ENCODE results near the gene FMNL3.

FMNL3 gene

DNA sequence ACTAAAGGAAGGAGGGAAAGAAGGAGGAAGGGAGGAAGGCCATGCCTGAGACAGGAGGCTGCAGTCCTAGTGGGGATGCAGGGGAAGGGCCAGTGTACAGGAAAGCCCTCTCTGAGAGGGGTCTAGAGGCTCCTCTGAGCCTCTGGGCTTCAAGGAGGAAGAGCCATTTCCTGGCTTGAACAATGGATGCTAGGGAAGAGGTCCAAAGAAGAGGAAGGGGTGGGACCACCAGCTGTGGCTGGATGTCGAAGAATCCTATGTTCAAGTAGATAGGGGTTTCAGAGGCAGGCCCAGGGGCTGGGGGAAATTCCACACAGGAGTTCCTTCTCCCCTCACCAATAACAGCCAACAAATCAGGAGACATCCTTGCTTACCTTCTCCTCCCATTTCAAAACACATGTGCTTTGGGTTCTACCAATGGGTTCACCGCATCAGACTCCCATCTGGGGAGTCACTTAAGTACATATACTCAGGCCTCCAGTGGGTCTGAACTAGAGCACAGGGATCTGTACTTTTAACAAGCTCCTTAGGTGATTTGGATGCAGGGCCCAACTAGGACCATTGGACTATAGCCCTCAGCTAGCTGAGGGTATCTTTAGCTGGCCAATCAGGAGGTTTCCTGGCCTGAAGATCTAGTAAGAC is 51.5 kb downstream of the FMNL3 start:
- no peak for DNase-seq (ENCODE audit: extremely low read depth in 1 of 2, low read depth in 1 of 2)

DNA sequence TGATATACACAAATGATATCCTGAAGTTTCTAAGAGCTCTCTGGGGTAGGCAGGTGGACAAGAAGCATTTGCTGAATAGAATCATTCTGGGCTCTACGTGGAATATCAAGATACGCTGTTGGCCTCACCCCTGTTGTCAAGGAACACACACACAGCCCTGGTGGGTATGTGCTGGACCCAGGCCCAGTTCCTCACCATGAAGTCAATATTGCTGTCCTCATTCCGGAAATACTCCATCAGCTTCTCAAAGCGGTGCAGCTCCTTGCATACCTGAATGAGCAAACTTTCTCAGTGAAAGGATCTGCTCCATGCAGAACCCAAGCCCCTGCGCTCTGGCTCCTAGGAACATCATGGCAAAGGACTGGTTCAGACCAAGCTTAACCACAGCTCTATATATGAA is 52.5 kb downstream of the FMNL3 start:
- no peak for DNase-seq (ENCODE audit: extremely low read depth in 1 of 2, low read depth in 1 of 2)

DNA sequence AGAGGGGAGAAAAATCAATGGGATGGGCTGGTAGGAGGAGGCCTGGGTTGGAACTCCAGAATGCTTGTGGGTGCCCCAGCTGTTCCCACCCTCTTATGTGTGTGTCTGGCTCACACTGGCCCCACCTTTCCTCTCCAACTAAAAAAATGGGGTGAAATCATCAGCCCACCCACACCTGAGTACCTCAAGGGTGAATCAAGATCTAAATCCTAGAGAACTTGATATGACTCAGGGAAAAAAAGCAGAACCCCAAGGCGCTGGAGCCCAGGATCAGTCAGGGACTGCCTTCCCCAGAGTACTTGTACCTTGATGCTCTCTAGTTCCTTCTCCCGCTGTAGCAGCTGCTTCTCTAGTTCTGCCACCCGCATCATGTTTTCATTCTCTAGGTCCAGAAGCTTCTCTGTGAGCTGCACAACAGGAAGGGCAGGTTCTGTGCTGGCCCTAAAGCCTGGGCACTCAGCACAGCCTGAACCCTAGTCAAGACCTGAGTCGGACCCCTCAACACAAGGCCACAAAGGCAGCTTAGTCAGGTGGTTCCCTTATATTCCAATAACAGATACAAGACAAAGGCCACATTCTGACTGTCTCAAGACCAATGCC is 54.2 kb downstream of the FMNL3 start:
- no peak for DNase-seq (ENCODE audit: extremely low read depth in 1 of 2, low read depth in 1 of 2)

DNA sequence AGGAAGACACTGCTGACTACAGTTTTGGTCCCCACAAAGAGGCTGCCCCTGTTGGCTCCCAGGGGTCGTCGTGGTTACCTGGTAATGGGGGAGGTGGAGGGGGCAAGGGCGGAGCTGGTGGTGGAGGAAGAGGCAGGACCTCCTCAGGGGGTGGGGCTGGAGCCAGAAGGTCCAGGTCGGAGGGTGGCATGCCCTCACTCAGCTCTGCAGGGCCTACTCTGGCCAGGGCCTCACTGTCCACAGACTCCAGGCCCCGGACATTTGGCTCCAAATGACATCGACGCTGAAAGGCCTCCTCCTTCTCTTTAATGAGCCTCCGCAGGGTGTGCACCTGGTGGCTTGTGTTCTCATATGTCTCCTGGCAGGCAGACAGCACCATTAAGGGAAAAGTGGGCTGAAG is 55.4 kb downstream of the FMNL3 start:
- DNase-seq (ENCODE audit: extremely low read depth in 1 of 2, low read depth in 1 of 2), result no peak

DNA sequence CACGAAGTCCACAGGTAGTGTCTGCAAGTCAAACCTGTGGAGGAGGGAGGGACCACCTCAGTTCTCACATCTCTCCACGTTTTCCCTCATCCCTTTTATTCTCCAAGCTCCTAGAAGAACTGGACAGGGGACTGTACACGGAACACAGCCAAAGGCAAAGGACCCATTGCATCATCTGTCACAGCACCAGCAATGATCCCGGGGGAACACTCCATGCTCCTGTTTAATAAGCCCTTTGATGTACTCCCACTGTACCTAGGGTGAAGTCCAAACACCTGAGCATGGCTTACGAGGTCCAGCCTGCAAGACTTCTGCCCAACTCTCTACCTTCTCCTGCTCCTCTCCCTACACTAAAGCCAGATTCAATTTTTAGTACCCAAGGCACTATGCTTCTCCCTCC is 57.3 kb downstream of the FMNL3 start:
- DNase-seq (ENCODE audit: extremely low read depth in 1 of 2, low read depth in 1 of 2), result no peak

DNA sequence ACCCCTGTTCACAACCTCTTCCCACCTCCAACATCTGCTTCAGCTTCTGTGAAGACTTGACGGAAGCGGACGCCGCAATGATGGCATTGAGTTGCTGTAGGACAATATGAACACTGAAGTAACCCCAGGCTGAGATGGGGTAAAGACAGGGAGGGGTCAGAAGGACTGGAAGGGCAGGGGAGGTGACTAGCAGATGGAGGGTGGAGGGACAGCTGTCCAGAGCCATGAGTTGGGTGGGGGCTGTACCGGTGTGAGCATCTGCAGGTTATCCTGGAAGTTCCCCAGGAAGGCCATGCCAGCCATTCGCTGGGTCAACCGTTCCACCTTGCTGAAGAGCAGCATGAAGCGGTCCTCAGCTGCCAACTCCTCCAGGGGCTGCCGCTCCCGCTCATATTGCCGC is 57.8 kb downstream of the FMNL3 start:
- DNase-seq (ENCODE audit: extremely low read depth in 1 of 2, low read depth in 1 of 2), result no peak

DNA sequence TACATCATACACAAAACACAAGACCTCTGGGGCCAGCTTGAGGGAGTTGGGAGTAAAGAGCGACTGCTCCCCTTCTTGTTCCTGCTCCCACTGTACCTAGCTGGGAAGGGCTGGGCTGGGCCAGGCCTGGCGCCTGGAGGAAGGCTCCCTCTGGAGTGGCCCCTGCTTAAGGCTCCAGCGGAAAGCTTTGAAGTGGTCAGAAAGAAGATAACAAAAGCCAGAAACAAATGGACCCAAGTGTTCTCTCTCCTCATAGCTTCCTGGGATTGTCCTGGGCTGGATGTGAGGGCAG is 58.5 kb downstream of the FMNL3 start:
- DNase-seq (ENCODE audit: extremely low read depth in 1 of 2, low read depth in 1 of 2), result no peak

DNA sequence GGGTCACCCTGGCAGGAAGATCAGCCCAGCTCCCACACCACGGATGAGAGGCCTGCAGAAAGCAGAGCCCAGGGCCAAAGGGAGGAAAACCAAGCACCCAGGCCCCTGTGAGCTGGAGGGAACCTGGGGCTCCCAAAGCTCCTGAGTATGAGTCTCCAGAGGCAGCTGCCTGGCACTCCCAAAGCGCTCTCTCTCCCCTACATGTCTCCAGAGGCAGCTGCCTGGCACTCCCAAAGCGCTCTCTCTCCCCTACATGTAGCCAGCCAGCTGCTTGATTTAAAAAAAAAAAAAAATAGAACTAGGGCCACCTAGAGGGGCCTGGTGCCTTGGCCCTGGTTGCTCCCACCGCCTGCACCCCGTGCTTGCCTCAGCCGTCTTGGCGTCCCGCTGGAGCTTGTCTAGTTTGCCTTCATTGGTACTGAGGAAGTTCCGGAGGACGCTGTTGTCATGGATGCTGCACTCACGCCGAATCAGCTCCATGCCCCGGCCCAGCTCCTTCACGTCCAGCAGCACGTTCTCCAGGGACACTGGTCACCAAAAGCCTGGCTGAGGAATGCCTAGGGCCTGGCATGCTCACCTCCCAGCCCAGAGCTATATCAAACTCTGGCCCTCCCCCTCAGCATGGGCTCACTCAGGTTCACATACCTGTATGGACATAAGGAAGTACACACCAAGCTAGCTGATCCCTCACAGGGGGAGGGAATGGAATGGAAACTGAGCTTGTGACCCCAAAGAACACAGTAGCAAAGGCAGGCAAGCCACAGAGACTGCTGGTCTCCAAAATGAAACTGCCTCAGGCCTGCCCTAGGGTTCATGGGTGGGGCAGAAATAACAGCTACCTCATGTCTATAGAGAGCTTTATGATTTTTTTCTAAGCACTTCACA is 59.1 kb downstream of the FMNL3 start:
- DNase-seq (ENCODE audit: extremely low read depth in 1 of 2, low read depth in 1 of 2), result no peak

DNA sequence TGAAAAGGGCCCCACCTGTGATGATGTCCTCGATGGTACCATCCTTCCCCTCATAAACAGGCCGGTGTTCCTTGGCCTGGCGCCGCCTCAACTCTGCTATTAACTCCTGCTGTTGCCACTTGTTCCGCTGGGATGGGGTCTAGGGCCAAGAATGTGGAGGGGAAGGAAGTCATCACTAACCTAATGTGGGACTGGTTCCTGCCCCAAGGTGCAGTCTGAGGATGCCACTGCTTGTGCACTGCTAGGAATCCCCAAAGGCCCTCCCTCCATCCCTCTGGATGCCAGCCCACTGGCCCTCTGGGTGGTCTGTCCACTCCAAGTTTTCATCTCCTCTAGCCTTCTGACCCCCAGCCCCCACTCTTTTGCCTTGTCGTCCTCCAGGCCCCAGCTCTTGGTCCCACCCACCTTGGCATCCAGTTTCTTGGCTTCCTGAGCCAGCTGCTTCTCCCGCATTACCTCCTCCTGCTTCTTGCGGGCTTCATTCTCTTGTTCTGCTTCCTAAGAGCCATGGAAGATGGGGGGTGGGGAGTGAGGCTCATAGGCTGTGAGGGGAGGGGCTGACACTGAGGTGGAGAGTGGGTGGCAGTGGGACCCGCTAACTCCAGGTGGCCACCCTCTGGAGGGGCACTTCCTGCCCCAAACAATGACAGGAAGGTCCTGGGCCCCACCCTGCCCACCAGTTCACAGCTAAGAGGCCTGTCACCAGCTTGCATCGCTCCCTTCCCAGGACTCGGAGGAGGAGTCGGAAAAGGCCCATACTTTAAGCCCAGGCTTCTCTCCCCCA is 60.1 kb downstream of the FMNL3 start:
- DNase-seq (ENCODE audit: extremely low read depth in 1 of 2, low read depth in 1 of 2), result no peak

DNA sequence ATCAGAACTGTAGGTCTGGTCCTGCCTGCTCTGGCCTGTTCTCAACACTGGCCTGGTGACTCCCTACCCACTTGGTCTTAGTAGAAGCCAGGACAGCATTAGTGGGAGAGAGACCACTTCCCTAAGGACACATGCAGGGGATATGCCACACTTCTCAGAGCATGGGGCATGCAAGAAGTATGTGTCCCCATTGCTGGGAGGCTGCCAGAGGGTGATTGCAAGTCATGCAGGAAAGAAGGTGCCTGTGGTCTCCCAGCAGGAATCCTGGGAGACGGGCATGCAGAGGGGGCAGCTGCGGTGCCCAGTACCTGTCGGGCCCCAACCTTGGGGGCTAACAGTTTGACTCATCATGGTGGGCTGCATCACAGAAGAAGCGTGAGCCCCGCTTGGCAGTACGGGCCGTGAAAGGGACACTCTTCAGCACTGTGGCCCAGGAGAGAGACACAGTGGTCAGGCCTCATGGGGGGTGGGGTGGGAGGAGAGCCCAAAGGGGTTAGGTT is 60.8 kb downstream of the FMNL3 start:
- DNase-seq (ENCODE audit: extremely low read depth in 1 of 2, low read depth in 1 of 2), result no peak

DNA sequence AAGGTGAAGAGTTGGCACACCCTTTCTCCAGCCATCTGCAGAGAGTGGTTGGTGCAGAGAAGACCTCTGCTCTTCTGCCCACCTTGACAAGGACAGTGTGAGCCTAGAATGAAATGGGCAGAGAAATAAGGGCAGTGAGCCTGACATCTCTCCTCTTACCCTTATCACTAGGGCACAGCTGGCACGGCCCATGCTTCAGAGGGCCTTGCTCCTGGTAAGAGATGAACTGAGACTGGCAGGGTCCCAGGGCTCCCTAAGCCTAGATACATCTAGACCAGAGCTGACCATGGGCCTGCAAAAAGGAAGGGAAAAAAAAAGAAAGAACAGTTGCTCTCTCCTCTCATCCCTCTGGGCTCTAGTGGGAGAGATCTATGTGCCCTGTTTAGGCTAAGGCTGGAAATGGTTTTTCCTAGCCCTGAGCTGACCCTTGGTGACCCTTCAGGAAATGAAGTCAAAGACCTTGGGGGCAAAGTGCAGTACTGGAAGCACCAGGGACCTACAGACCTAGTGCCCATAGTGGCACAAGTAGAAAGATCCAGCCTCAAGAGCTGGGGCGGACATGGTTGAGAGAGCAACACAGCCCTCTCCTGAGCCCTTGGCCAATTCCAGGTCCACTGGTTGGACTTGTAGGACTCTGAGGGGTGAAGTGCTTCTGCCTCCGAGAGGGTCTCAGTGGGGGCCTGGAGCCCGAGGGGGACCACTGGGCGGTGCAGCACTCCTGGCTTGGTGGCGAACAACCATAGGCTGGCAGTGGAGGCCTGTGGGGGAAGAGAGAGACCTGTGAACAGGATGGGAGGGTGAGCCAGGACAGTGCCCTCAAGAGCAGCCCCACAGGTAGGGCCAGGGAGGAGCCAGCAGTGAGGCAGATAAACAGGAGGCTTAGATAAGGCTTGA is 61.8 kb downstream of the FMNL3 start:
- DNase-seq (ENCODE audit: extremely low read depth in 1 of 2, low read depth in 1 of 2), result no peak

DNA sequence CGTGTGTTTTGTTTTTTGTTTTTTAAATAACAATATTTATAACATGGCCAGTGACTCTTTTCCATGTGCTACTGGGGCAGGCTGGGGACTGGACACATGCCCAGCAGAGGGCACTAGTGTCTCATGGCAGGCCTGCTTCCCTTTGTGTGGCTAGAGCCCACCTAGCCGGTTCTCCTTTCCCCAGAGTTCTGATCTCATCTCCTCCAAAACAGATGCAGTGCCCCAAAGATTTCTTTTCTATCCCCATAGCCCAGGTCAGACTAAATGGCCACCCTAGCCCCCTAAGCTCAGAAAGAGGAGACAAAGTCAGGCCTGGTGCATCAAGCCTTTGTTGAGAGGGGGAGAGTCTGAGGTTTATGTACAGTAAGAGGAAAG is 62.6 kb downstream of the FMNL3 start:
- peak; percentile 45 to 61 for DNase-seq (ENCODE audit: extremely low read depth in 1 of 2, low read depth in 1 of 2)

DNA sequence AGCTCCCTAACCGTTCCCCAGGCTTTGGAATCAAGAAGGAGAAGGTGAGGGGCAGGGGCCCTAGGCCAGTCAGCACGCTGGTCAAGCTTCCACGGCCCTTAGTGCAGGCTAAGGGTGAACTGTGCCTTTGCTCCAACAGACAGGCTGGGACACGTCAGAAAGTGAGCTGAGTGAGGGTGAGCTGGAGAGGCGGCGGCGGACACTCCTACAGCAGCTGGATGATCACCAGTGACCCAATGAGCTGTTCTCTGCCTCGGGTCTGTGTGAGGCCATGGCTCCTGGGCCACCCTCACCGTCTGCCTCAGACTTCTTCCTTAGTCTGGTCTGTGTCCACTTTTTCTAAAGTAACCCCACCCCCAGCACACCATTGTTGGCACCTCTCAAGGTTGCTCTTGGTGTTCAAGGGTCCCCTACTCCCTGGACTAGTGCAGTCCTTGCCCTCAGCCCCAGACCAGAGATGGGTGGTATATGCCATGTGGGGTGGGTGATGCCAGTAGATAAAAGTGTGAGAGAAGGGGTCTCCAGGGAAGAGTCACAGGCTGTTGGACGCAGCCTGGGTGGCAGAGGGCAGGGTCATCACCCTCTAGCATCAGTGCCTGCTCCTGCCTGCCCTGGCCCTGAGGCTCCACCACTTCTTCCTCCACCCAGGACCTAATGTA is 63.1 kb downstream of the FMNL3 start:
- no peak for DNase-seq (ENCODE audit: extremely low read depth in 1 of 2, low read depth in 1 of 2)

DNA sequence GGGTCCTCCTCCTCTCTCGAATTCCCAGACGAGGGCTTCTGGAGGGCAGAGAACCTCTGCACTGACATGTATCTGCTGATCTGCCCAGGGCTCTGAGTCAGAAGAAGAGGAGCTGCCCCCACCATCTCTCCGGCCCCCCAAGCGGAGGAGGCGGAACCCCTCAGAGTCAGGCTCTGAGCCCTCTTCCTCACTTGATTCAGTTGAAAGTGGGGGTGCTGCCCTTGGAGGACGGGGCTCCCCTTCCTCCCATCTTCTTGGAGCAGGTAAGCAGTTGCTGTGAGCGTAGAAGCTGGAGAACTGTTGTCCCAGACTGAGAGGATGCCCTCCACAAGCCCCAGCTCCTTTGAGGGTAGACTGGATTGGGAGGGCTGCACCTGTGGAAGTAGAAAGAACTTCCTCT is 64.1 kb downstream of the FMNL3 start:
- DNase-seq (ENCODE audit: extremely low read depth in 1 of 2, low read depth in 1 of 2), result no peak

DNA sequence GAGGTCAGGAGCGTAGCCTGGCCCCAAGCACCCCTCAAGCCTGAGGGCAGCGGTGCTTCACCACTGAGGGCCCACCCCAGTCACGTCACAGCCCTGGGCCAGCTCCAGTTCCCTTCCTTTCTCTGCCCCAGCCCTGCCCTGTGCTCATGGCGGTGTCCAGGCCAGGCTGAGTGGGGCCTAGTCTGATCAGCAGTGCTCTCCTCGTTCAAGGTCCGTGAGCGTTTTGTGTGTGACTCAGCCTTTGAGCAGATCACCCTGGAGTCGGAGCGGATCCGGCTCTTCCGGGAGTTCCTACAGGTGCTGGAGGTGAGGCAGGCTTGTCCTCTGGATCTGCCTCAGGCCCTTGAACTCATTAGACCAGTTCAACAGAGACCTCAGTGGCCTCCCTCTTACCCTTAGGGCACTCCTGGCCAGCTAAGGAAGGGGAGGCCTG is 64.8 kb downstream of the FMNL3 start:
- no peak for DNase-seq (ENCODE audit: extremely low read depth in 1 of 2, low read depth in 1 of 2)

DNA sequence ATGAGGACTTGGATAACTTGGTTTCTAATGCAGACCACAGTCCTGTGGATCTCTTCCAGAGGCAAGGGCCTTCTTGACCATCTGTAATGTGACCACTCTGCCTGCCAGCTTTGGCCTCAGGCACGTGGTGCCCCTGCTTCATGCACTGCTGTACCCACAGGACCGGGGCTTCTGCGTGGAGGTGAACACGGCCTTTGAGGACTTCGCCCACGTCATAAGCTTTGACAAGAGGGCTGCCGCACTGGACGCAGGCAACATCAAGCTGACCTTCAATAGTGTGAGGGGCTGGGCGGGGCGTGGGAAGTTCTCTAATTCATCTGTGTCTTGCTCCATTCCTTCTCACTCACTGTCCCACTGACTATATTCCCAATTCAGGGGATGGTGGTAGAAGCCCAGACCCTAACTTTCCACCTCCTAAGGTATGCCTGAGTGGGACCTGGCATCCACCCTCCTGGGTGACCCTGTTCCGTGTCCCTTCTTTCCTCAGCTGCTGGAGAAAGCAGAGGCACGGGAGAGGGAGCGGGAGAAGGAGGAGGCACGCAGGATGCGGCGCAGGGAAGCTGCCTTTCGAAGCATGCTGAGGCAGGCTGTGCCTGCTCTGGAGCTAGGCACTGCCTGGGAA is 65.3 kb downstream of the FMNL3 start:
- DNase-seq (ENCODE audit: extremely low read depth in 1 of 2, low read depth in 1 of 2), result no peak

DNA sequence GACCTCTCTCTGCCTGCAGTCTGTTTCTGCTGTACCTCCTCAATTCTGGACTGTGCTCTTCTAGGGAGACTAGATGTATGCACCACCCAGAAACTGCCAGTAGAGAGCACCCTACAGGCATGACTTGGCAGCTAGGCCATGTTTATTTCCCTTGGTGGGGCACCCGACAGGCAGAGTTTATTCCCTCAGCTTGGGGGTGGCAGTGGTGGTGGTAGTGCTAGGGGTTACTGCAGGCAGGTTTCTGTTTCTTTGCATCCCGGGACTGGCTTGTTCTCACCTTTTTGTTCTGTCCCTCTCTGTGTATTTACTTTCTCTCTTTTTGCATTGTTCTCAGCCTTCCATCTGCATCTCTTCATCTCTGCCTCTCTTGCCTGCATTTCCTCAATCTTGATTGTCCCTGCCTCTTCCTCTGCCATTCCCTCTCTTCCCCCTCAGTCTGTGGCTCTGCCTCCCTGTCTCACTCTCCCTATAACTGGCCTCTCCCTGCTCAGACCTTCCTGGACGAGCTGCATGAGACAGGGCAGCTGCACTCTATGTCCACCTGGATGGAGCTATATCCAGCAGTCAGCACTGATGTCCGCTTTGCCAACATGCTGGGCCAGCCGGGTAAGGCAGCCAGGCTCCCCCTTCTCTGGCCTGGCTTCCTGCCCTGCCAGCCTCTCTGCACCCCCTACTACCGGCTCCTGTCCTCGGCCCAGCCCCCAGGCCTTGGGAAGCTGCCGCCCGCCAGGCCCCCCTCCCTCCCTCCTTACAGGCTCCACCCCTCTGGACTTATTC is 70.0 kb downstream of the FMNL3 start:
- DNase-seq (ENCODE audit: extremely low read depth in 1 of 2, low read depth in 1 of 2), result peak in 1 of 2 donors; percentile 41

DNA sequence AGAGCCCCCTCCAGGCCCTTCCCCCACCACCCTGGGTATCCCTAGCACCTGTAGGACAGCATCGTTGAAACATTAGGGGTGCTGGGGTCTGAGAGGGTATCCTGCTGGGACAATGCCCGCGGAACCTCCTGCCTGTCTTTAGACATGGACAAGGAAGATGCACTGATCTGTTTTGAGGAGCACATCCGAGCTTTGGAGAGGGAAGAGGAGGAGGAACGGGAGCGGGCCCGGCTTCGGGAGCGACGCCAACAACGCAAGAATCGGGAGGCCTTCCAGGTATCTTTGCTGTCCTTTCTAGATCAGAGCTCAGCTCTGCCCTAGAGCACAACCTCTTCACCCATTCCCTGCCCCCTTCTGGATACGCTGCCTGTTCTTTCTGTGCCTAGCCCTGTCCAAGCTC is 70.6 kb downstream of the FMNL3 start:
- DNase-seq (ENCODE audit: extremely low read depth in 1 of 2, low read depth in 1 of 2), result no peak

DNA sequence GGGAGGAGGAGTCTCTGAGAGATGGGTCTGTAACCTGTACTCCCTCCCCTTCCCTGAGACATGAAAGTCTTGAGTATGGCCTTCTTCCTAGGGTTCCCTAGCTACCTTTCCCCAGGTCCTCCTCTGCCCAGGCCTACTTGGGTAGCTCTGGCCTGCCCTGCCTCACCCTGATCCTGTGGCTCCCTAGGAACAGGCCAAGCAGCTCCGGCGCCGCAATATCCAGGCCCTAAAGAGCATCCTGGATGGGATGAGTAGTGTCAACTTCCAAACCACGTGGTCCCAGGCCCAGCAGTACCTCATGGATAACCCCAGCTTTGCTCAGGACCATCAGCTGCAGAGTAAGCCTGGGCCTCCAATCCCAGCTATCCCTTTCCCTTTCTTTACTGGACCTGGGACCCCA is 71.5 kb downstream of the FMNL3 start:
- no peak for DNase-seq (ENCODE audit: extremely low read depth in 1 of 2, low read depth in 1 of 2)
